GM23338 (cell line): ENCODE measurements around the gene NNMT. TPM values are rescaled to one million over a fixed set of nuclear protein-coding genes. Genes with fewer than 3 reads are reported as not detected.

Experiments
- ATAC-seq: fragments of 200-7000 bp; cut with Tn5 transposase; 3 replicates; pipeline ENCODE4 v1.9.1; 2020
- DNase-seq: peaks from one replicate; pipeline ENCODE4 v3.0.0-alpha.2; 2015; ENCODE audit warnings: low spot score
- H2AFZ ChIP-seq: fragments of 200-600 bp; sonication (generic); 2 replicates; pipeline ENCODE4 v1.8.0; 2016; ENCODE audit warnings: antibody characterized with exemption, mild to moderate bottlenecking, moderate library complexity
- H3F3A ChIP-seq: fragments of 200-600 bp; sonication (generic); replicated peaks from 2 replicates; pipeline ENCODE4 v1.8.0; 2017; ENCODE audit warnings: antibody characterized with exemption, mixed run types, low read depth
- H3K27ac ChIP-seq: fragments of 200-600 bp; sonication (generic); 2 replicates; pipeline ENCODE4 v1.6.1; 2016; ENCODE audit warnings: low read depth
- H3K27me3 ChIP-seq: fragments of 200-600 bp; sonication (generic); 2 replicates; pipeline ENCODE4 v1.8.0; 2016; ENCODE audit warnings: mild to moderate bottlenecking, mixed run types, moderate library complexity; ENCODE audit not compliant: insufficient read depth
- H3K36me3 ChIP-seq: fragments of 200-600 bp; sonication (generic); 2 replicates; pipeline ENCODE4 v1.8.0; 2016; ENCODE audit warnings: mild to moderate bottlenecking; ENCODE audit not compliant: insufficient read depth
- H3K4me1 ChIP-seq: fragments of 200-600 bp; sonication (generic); 2 replicates; pipeline ENCODE4 v1.8.0; 2016; ENCODE audit warnings: mild to moderate bottlenecking, moderate library complexity; ENCODE audit not compliant: insufficient read depth
- H3K4me2 ChIP-seq: fragments of 200-600 bp; sonication (generic); 2 replicates; pipeline ENCODE4 v1.7.1; 2017; ENCODE audit warnings: mixed run types
- H3K4me3 ChIP-seq: fragments of 200-600 bp; sonication (generic); 2 replicates; pipeline ENCODE4 v1.6.1; 2016; ENCODE audit warnings: mixed run types
- H3K79me2 ChIP-seq: fragments of 200-600 bp; sonication (generic); replicated peaks from 2 replicates; pipeline ENCODE4 v1.8.0; 2017; ENCODE audit warnings: mild to moderate bottlenecking; ENCODE audit not compliant: insufficient read depth
- H3K9me2 ChIP-seq: fragments of 200-600 bp; sonication (generic); 2 replicates; pipeline ENCODE4 v1.8.0; 2017; ENCODE audit not compliant: insufficient read depth
- H4K20me1 ChIP-seq: fragments of 200-600 bp; sonication (generic); replicated peaks from 2 replicates; pipeline ENCODE4 v1.8.0; 2017; ENCODE audit warnings: mild to moderate bottlenecking; ENCODE audit not compliant: insufficient read depth
- H3K27ac Mint-ChIP-seq: 2 replicates; pipeline ENCODE4 v1.8.0; 2020; ENCODE audit warnings: inconsistent platforms, mild to moderate bottlenecking, moderate library complexity, mixed read lengths
- H3K27me3 Mint-ChIP-seq: 3 replicates; pipeline ENCODE4 v1.8.0; 2022; ENCODE audit warnings: low read depth, mild to moderate bottlenecking, moderate library complexity, mixed read lengths, inconsistent platforms; ENCODE audit not compliant: insufficient read depth, poor library complexity
- H3K36me3 Mint-ChIP-seq: 3 replicates; pipeline ENCODE4 v1.8.0; 2021; ENCODE audit warnings: low read depth, mild to moderate bottlenecking, inconsistent platforms, moderate library complexity, mixed read lengths
- H3K4me1 Mint-ChIP-seq: 3 replicates; pipeline ENCODE4 v1.8.0; 2020; ENCODE audit warnings: mild to moderate bottlenecking, inconsistent platforms, mixed read lengths
- H3K4me3 Mint-ChIP-seq: 3 replicates; pipeline ENCODE4 v1.8.0; 2021; ENCODE audit warnings: moderate library complexity, mild to moderate bottlenecking, inconsistent platforms, mixed read lengths
- H3K9me3 Mint-ChIP-seq: 3 replicates; pipeline ENCODE4 v1.8.0; 2020; ENCODE audit warnings: moderate library complexity, mild to moderate bottlenecking, inconsistent platforms, mixed read lengths
- CREB1 ChIP-seq: fragments of 250-450 bp; sonication (Bioruptor Pico); IDR thresholded peaks from 2 replicates; pipeline ENCODE4 v1.5.0; 2020; ENCODE audit warnings: low read depth, mild to moderate bottlenecking, moderate library complexity
- EZH2 ChIP-seq: fragments of 200-600 bp; sonication (generic); IDR thresholded peaks from one replicate; pipeline ENCODE4 v1.8.0; 2017; ENCODE audit warnings: antibody characterized with exemption, mild to moderate bottlenecking, low read depth; ENCODE audit not compliant: unreplicated experiment
- JUNB ChIP-seq: IDR thresholded peaks from one replicate; pipeline ENCODE4 v1.6.1; 2016; ENCODE audit warnings: antibody characterized with exemption; ENCODE audit not compliant: unreplicated experiment
- NANOG ChIP-seq: IDR thresholded peaks from 2 replicates; pipeline ENCODE4 v1.6.1; 2016; ENCODE audit warnings: antibody characterized with exemption, borderline replicate concordance
- POLR2AphosphoS5 ChIP-seq: IDR thresholded peaks from 2 replicates; pipeline ENCODE4 v1.6.1; 2016; ENCODE audit warnings: antibody characterized with exemption, low read depth
- STAT1 ChIP-seq: IDR thresholded peaks from one replicate; pipeline ENCODE4 v1.6.1; 2016; ENCODE audit warnings: antibody characterized with exemption; ENCODE audit not compliant: unreplicated experiment
- ZNF114 ChIP-seq: fragments of 250-450 bp; sonication (Bioruptor Pico); IDR thresholded peaks from 2 replicates; pipeline ENCODE4 v1.5.0; 2020; ENCODE audit warnings: mild to moderate bottlenecking, moderate library complexity
- ZNF331 ChIP-seq: fragments of 250-450 bp; sonication (Bioruptor Pico); IDR thresholded peaks from 2 replicates; pipeline ENCODE4 v1.5.0; 2020; ENCODE audit warnings: low read depth, mild to moderate bottlenecking, moderate library complexity
- polyA plus RNA-seq: library from polyadenylated mRNA; unstranded; fragments of >200 nt; fragmentation: Nextera tagmentation; extraction: Ambion mirVana; gene quantifications from 2 replicates; pipeline ENCODE4 v1.2.1, GENCODE V29; 2016
- total RNA-seq: library from RNA; depleted of rRNA; stranded (reverse); fragments of >200 nt; shearing (Covaris generic); gene quantifications from 2 replicates; pipeline ENCODE4 v1.2.3, GENCODE V29; 2014
- TF ChIP-seq, protein P1 (sequence below): IDR thresholded peaks from 2 replicates; pipeline ENCODE4 v1.6.1; 2016; ENCODE audit warnings: antibody characterized with exemption
- TF ChIP-seq, protein P2 (sequence below): fragments of 250-450 bp; sonication (Bioruptor Pico); IDR thresholded peaks from 2 replicates; pipeline ENCODE4 v1.5.0; 2020; ENCODE audit warnings: mild to moderate bottlenecking, moderate library complexity

NNMT gene
- total and polyA plus RNA-seq, 2 experiments from 2014 or later, result 0.40 TPM; not detected in 1

DNA sequence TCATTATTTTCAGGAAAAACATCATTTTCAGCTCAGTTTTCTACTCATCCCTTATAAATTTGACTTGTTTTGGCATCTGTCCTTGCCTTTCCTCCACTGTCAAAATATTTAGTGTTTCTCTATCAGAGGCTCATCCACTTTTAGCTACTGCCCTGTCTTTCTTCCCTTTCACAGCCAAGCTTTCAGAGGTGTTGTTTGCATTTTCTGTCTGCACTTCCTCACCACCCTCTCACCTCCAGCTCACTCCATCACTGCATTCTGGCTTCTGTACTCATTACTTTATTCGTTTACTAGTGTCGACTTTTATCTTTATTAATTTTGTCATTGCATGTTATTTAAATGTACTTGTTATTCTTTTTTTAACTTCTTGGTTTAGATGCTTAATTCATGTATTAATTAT, 26.7 kb upstream of the NNMT start:
- Mint-ChIP-seq H3K4me3 (no peak overlapping the region), H3K36me3 (no peaks in the 10 kb centered on the region), H3K27me3 (no peaks in the 10 kb centered on the region), H3K9me3 (no peaks in the 10 kb centered on the region), H3K4me1 (no peaks in the 10 kb centered on the region; the same call in 2 of the 3 replicates), H3K27ac (no peak overlapping the region)
- Histone ChIP-seq H3K36me3 (no peaks in the 10 kb centered on the region), H4K20me1 (no peaks in the 10 kb centered on the region), H3K4me2 (no peak overlapping the region), H2AFZ (no peak overlapping the region), H3K27ac (no peak overlapping the region), H3K4me1 (peaks cover 5% of the 10 kb centered on the region), H3K27me3 (no peaks in the 10 kb centered on the region), H3F3A (no peaks in the 10 kb centered on the region), H3K9me2 (peaks cover 4% of the 10 kb centered on the region; the same call in 1 of the 2 replicates), H3K4me3 (no peak overlapping the region), H3K79me2 (no peaks in the 10 kb centered on the region)
- no peak for ATAC-seq
- no peak for DNase-seq
- no peak for TF ChIP-seq JUNB
- TF ChIP-seq ZNF331 (CRISPR knock-in tag), result no peak
- TF ChIP-seq, protein P1, sequence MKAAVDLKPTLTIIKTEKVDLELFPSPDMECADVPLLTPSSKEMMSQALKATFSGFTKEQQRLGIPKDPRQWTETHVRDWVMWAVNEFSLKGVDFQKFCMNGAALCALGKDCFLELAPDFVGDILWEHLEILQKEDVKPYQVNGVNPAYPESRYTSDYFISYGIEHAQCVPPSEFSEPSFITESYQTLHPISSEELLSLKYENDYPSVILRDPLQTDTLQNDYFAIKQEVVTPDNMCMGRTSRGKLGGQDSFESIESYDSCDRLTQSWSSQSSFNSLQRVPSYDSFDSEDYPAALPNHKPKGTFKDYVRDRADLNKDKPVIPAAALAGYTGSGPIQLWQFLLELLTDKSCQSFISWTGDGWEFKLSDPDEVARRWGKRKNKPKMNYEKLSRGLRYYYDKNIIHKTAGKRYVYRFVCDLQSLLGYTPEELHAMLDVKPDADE, result no peak
- TF ChIP-seq EZH2, result no peak

DNA sequence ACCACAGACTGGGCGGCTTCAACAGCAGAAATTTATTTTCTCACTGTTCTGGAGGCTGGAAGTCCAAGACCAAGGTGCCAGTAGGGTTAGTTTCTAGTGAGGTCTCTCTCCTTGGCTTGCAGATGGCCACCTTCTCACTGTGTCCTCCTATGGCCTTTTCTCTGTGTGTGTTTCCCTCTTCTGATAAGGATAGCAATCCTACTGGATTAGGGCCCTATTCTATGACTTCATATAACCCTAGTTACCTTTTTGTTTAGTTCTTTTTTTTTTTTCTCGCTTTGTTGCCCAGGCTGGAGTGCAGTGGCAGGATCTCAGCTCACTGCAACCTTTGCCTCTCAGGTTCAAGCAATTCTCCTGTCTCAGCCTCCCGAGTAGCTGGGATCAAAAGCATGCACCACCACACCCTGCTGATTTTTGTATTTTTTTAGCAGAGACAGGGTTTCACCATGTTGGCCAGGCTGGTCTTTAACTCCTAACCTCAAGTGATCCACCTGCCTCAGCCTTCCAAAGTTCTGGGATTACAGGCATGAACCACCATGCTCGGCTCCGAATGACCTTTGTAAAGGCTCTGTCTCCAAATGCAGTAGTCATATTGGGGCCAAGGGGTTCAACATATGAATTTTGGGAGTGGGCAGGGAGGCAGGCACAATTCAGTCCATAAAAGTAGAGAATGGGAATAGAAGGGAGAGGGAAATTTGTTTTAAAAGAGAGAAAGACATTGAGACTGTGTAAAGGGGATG, 25.5 kb upstream of the NNMT start:
- H3K4me3 Mint-ChIP-seq, result no peak overlapping the region
- Histone ChIP-seq H3K79me2 (no peaks in the 10 kb centered on the region), H3K4me1 (no peaks in the 10 kb centered on the region), H3K4me2 (no peak overlapping the region), H3K9me2 (peaks cover 4% of the 10 kb centered on the region; the same call in 1 of the 2 replicates), H3K36me3 (no peaks in the 10 kb centered on the region), H3K27me3 (no peaks in the 10 kb centered on the region), H3K27ac (no peak overlapping the region), H3K4me3 (no peak overlapping the region), H2AFZ (no peak overlapping the region), H4K20me1 (no peaks in the 10 kb centered on the region), H3F3A (no peaks in the 10 kb centered on the region)
- ATAC-seq, result no peak
- H3K27ac Mint-ChIP-seq, result no peak overlapping the region
- H3K4me1 Mint-ChIP-seq, result no peaks in the 10 kb centered on the region; the same call in 2 of the 3 replicates
- H3K9me3 Mint-ChIP-seq, result no peaks in the 10 kb centered on the region
- H3K27me3 Mint-ChIP-seq, result no peaks in the 10 kb centered on the region
- H3K36me3 Mint-ChIP-seq, result no peaks in the 10 kb centered on the region
- no peak for DNase-seq
- no peak for TF ChIP-seq POLR2AphosphoS5
- TF ChIP-seq, protein P1, result no peak
- no peak for TF ChIP-seq ZNF331 (CRISPR knock-in tag)
- TF ChIP-seq JUNB, result no peak
- no peak for TF ChIP-seq CREB1 (CRISPR knock-in tag)
- TF ChIP-seq STAT1, result no peak
- no peak for TF ChIP-seq NANOG
- TF ChIP-seq, protein P2, sequence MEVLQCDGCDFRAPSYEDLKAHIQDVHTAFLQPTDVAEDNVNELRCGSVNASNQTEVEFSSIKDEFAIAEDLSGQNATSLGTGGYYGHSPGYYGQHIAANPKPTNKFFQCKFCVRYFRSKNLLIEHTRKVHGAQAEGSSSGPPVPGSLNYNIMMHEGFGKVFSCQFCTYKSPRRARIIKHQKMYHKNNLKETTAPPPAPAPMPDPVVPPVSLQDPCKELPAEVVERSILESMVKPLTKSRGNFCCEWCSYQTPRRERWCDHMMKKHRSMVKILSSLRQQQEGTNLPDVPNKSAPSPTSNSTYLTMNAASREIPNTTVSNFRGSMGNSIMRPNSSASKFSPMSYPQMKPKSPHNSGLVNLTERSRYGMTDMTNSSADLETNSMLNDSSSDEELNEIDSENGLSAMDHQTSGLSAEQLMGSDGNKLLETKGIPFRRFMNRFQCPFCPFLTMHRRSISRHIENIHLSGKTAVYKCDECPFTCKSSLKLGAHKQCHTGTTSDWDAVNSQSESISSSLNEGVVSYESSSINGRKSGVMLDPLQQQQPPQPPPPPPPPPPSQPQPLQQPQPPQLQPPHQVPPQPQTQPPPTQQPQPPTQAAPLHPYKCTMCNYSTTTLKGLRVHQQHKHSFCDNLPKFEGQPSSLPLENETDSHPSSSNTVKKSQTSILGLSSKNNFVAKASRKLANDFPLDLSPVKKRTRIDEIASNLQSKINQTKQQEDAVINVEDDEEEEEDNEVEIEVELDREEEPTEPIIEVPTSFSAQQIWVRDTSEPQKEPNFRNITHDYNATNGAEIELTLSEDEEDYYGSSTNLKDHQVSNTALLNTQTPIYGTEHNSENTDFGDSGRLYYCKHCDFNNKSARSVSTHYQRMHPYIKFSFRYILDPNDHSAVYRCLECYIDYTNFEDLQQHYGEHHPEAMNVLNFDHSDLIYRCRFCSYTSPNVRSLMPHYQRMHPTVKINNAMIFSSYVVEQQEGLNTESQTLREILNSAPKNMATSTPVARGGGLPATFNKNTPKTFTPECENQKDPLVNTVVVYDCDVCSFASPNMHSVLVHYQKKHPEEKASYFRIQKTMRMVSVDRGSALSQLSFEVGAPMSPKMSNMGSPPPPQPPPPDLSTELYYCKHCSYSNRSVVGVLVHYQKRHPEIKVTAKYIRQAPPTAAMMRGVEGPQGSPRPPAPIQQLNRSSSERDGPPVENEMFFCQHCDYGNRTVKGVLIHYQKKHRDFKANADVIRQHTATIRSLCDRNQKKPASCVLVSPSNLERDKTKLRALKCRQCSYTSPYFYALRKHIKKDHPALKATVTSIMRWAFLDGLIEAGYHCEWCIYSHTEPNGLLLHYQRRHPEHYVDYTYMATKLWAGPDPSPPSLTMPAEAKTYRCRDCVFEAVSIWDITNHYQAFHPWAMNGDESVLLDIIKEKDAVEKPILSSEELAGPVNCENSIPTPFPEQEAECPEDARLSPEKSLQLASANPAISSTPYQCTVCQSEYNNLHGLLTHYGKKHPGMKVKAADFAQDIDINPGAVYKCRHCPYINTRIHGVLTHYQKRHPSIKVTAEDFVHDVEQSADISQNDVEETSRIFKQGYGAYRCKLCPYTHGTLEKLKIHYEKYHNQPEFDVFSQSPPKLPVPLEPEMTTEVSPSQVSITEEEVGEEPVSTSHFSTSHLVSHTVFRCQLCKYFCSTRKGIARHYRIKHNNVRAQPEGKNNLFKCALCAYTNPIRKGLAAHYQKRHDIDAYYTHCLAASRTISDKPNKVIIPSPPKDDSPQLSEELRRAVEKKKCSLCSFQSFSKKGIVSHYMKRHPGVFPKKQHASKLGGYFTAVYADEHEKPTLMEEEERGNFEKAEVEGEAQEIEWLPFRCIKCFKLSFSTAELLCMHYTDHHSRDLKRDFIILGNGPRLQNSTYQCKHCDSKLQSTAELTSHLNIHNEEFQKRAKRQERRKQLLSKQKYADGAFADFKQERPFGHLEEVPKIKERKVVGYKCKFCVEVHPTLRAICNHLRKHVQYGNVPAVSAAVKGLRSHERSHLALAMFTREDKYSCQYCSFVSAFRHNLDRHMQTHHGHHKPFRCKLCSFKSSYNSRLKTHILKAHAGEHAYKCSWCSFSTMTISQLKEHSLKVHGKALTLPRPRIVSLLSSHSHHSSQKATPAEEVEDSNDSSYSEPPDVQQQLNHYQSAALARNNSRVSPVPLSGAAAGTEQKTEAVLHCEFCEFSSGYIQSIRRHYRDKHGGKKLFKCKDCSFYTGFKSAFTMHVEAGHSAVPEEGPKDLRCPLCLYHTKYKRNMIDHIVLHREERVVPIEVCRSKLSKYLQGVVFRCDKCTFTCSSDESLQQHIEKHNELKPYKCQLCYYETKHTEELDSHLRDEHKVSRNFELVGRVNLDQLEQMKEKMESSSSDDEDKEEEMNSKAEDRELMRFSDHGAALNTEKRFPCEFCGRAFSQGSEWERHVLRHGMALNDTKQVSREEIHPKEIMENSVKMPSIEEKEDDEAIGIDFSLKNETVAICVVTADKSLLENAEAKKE, result no peak
- no peak for TF ChIP-seq ZNF114 (CRISPR knock-in tag)
- no peak for TF ChIP-seq EZH2
